GM21717 (cell line): ENCODE data around the gene ENO1.

ENCODE experiments used
- ATAC-seq: cut with Tn5 transposase; IDR thresholded peaks from one replicate; pipeline ENCODE4 v1.9.1; 2021; ENCODE audit warnings: mild to moderate bottlenecking, moderate library complexity; ENCODE audit not compliant: unreplicated experiment

Gene ENO1

GRCh38 chr1:8816264-8816663 is 62.2 kb downstream of the ENO1 start:
- no peak for ATAC-seq

DNA sequence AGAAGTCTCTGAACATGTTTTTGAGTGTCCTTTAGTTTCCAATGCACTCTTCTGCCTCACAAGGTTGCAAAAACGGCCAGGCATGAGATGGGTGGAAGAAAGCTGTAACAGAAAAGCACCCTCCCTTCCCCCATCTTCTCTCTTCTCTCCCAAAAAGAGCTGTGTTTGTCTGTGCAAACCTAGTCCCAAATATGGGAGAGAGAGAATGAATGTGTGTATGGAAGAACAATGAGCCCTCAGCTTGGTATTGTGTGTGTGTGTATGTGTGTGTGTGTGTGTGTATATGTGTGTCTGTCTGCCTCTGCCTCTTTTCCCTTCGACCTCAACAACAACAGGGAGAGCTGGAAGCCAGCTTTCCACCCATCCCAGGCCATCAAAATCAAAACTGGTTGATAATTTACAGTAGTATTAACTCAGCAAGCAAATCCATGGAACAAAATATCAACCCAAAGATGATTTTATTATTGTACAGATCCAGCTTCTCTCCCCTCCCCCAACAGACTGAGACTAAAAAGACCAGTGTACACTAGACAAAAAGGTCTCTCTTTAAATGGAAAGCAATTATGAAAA is 62.8 kb downstream of the ENO1 start:
- ATAC-seq, result no peak

- ATAC-seq, result no peak
Observed at GRCh38 chr1:8814865-8815264, 63.6 kb downstream of the ENO1 start.

- ATAC-seq, result no peak
Observed at GRCh38 chr1:8813991-8814390, 64.5 kb downstream of the ENO1 start.

GRCh38 chr1:8813016-8813763 is 65.3 kb downstream of the ENO1 start:
- ATAC-seq, result no peak

- ATAC-seq, result no peak
Observed at GRCh38 chr1:8812081-8812480, 66.4 kb downstream of the ENO1 start.
